AG04449 (cell line): Measurements from ENCODE around the gene NCOA6.
"Not testable (repeated sequence)": the region's sequence is repeated elsewhere in the genome, so short reads cannot be mapped to it uniquely, and the experiment has no call there.

ENCODE experiments used
- CTCF ChIA-PET: fragments of 350-600 bp; formaldehyde crosslinking; extraction: SDS; loops from one replicate; lab custom pipeline; 2021; ENCODE audit warnings: antibody characterized with exemption; lab: Yijun Ruan, JAX
- POLR2A ChIA-PET: fragments of 400-600, 350-600 bp; formaldehyde crosslinking; extraction: SDS; loops from one replicate; lab custom pipeline; 2020; ENCODE audit warnings: antibody characterized with exemption, inconsistent platforms; lab: Yijun Ruan, JAX
- DNase-seq: peaks from one replicate; pipeline ENCODE4 v3.0.0-alpha.2; 2010; ENCODE audit warnings: low read depth, low spot score
- H3K4me3 ChIP-seq: 2 replicates; pipeline ENCODE4 v1.5.1; 2011; ENCODE audit warnings: low read depth, mild to moderate bottlenecking, control low read depth, low read length
- CTCF ChIP-seq: IDR thresholded peaks from one replicate; pipeline ENCODE4 v1.5.1; 2011; ENCODE audit warnings: mild to moderate bottlenecking, moderate library complexity, low read length, control low read depth, inconsistent platforms; ENCODE audit not compliant: insufficient read depth; ENCODE audit errors: missing control alignments

NCOA6 gene

GRCh38 chr20:34717230-34718095 lies 108.0 kb downstream of the NCOA6 start:
- CTCF ChIA-PET: interaction anchor here (1.0 kb wide), 1 partner anchor 194 kb away, joined by 3 read pairs; no protein-coding TSS in a partner anchor
- no peak for TF ChIP-seq CTCF
- DNase-seq: no peak
- POLR2A ChIA-PET: no interaction called here
- H3K4me3 ChIP-seq: no peak overlapping the region

GRCh38 chr20:34716921-34717229 lies 108.6 kb downstream of the NCOA6 start:
- H3K4me3 ChIP-seq: no peak overlapping the region
- TF ChIP-seq CTCF: no peak
- POLR2A ChIA-PET: no interaction called here
- CTCF ChIA-PET: interaction anchor here (1.0 kb wide), 1 partner anchor 194 kb away, joined by 3 read pairs; no protein-coding TSS in a partner anchor
- DNase-seq: no peak

- CTCF ChIA-PET: interaction anchor here (2.5 to 2.6 kb wide), 2 partner anchors 136 to 403 kb away, joined by 8 to 11 read pairs; no protein-coding TSS in a partner anchor
- no peak for TF ChIP-seq CTCF
- POLR2A ChIA-PET: no interaction called here
- H3K4me3 ChIP-seq: no peak overlapping the region
- no peak for DNase-seq
Observed at GRCh38 chr20:34715384-34715783, 110.1 kb downstream of the NCOA6 start.

GRCh38 chr20:34713944-34714515 lies 111.4 kb downstream of the NCOA6 start:
- not testable (repeated sequence) for H3K4me3 ChIP-seq, DNase-seq
- ChIA-PET POLR2A (interaction anchor here (0.9 to 1.2 kb wide), 3 partner anchors 40 to 135 kb away, joined by 3 to 4 read pairs (median 4); no protein-coding TSS in a partner anchor), CTCF (interaction anchor here (2.4 to 2.6 kb wide), 3 partner anchors 55 to 402 kb away, joined by 8 to 15 read pairs (median 11); no protein-coding TSS in a partner anchor)

GRCh38 chr20:34713194-34713943 lies 112.1 kb downstream of the NCOA6 start:
- ChIA-PET POLR2A (interaction anchor here (0.6 to 1.2 kb wide), 5 partner anchors 40 to 135 kb away, joined by 3 to 4 read pairs (median 3); no protein-coding TSS in a partner anchor), CTCF (interaction anchor here (2.4 to 2.6 kb wide), 2 partner anchors 56 to 134 kb away, joined by 11 to 15 read pairs; no protein-coding TSS in a partner anchor)
- peak; percentile 99 for DNase-seq
- TF ChIP-seq CTCF: no peak
- H3K4me3 ChIP-seq: no peak overlapping the region

GRCh38 chr20:34712525-34713192 lies 112.8 kb downstream of the NCOA6 start:
- no peak for TF ChIP-seq CTCF
- H3K4me3 ChIP-seq: no peak overlapping the region
- CTCF ChIA-PET: interaction anchor here (0.6 to 2.6 kb wide), 6 partner anchors 12 to 888 kb away, joined by 3 to 15 read pairs (median 8); no protein-coding TSS in a partner anchor
- DNase-seq: no peak
- POLR2A ChIA-PET: interaction anchor here (0.6 to 1.2 kb wide), 6 partner anchors 34 to 134 kb away, joined by 3 to 4 read pairs (median 3); no protein-coding TSS in a partner anchor
